GM23338 (cell line): ENCODE data around the gene SLC48A1. TPM values are rescaled to one million over a fixed set of nuclear protein-coding genes. Genes with fewer than 3 reads are reported as not detected.

Experiments
- ATAC-seq: fragments of 200-7000 bp; cut with Tn5 transposase; 3 replicates; pipeline ENCODE4 v1.9.1; 2020
- DNase-seq: peaks from one replicate; pipeline ENCODE4 v3.0.0-alpha.2; 2015; ENCODE audit warnings: low spot score
- H2AFZ ChIP-seq: fragments of 200-600 bp; sonication (generic); 2 replicates; pipeline ENCODE4 v1.8.0; 2016; ENCODE audit warnings: antibody characterized with exemption, mild to moderate bottlenecking, moderate library complexity
- H3F3A ChIP-seq: fragments of 200-600 bp; sonication (generic); replicated peaks from 2 replicates; pipeline ENCODE4 v1.8.0; 2017; ENCODE audit warnings: antibody characterized with exemption, mixed run types, low read depth
- H3K27ac ChIP-seq: fragments of 200-600 bp; sonication (generic); 2 replicates; pipeline ENCODE4 v1.6.1; 2016; ENCODE audit warnings: low read depth
- H3K27me3 ChIP-seq: fragments of 200-600 bp; sonication (generic); 2 replicates; pipeline ENCODE4 v1.8.0; 2016; ENCODE audit warnings: mild to moderate bottlenecking, mixed run types, moderate library complexity; ENCODE audit not compliant: insufficient read depth
- H3K36me3 ChIP-seq: fragments of 200-600 bp; sonication (generic); 2 replicates; pipeline ENCODE4 v1.8.0; 2016; ENCODE audit warnings: mild to moderate bottlenecking; ENCODE audit not compliant: insufficient read depth
- H3K4me1 ChIP-seq: fragments of 200-600 bp; sonication (generic); 2 replicates; pipeline ENCODE4 v1.8.0; 2016; ENCODE audit warnings: mild to moderate bottlenecking, moderate library complexity; ENCODE audit not compliant: insufficient read depth
- H3K4me2 ChIP-seq: fragments of 200-600 bp; sonication (generic); 2 replicates; pipeline ENCODE4 v1.7.1; 2017; ENCODE audit warnings: mixed run types
- H3K4me3 ChIP-seq: fragments of 200-600 bp; sonication (generic); 2 replicates; pipeline ENCODE4 v1.6.1; 2016; ENCODE audit warnings: mixed run types
- H3K79me2 ChIP-seq: fragments of 200-600 bp; sonication (generic); replicated peaks from 2 replicates; pipeline ENCODE4 v1.8.0; 2017; ENCODE audit warnings: mild to moderate bottlenecking; ENCODE audit not compliant: insufficient read depth
- H3K9me2 ChIP-seq: fragments of 200-600 bp; sonication (generic); 2 replicates; pipeline ENCODE4 v1.8.0; 2017; ENCODE audit not compliant: insufficient read depth
- H4K20me1 ChIP-seq: fragments of 200-600 bp; sonication (generic); replicated peaks from 2 replicates; pipeline ENCODE4 v1.8.0; 2017; ENCODE audit warnings: mild to moderate bottlenecking; ENCODE audit not compliant: insufficient read depth
- H3K27ac Mint-ChIP-seq: 2 replicates; pipeline ENCODE4 v1.8.0; 2020; ENCODE audit warnings: inconsistent platforms, mild to moderate bottlenecking, moderate library complexity, mixed read lengths
- H3K27me3 Mint-ChIP-seq: 3 replicates; pipeline ENCODE4 v1.8.0; 2022; ENCODE audit warnings: low read depth, mild to moderate bottlenecking, moderate library complexity, mixed read lengths, inconsistent platforms; ENCODE audit not compliant: insufficient read depth, poor library complexity
- H3K36me3 Mint-ChIP-seq: 3 replicates; pipeline ENCODE4 v1.8.0; 2021; ENCODE audit warnings: low read depth, mild to moderate bottlenecking, inconsistent platforms, moderate library complexity, mixed read lengths
- H3K4me1 Mint-ChIP-seq: 3 replicates; pipeline ENCODE4 v1.8.0; 2020; ENCODE audit warnings: mild to moderate bottlenecking, inconsistent platforms, mixed read lengths
- H3K4me3 Mint-ChIP-seq: 3 replicates; pipeline ENCODE4 v1.8.0; 2021; ENCODE audit warnings: moderate library complexity, mild to moderate bottlenecking, inconsistent platforms, mixed read lengths
- H3K9me3 Mint-ChIP-seq: 3 replicates; pipeline ENCODE4 v1.8.0; 2020; ENCODE audit warnings: moderate library complexity, mild to moderate bottlenecking, inconsistent platforms, mixed read lengths
- CREB1 ChIP-seq: fragments of 250-450 bp; sonication (Bioruptor Pico); IDR thresholded peaks from 2 replicates; pipeline ENCODE4 v1.5.0; 2020; ENCODE audit warnings: low read depth, mild to moderate bottlenecking, moderate library complexity
- ETS1 ChIP-seq: IDR thresholded peaks from 2 replicates; pipeline ENCODE4 v1.6.1; 2016; ENCODE audit warnings: antibody characterized with exemption
- EZH2 ChIP-seq: fragments of 200-600 bp; sonication (generic); IDR thresholded peaks from one replicate; pipeline ENCODE4 v1.8.0; 2017; ENCODE audit warnings: antibody characterized with exemption, mild to moderate bottlenecking, low read depth; ENCODE audit not compliant: unreplicated experiment
- EZH2phosphoT487 ChIP-seq: fragments of 200-600 bp; sonication (generic); IDR thresholded peaks from one replicate; pipeline ENCODE4 v1.8.1; 2018; ENCODE audit warnings: antibody characterized with exemption; ENCODE audit not compliant: unreplicated experiment
- JUNB ChIP-seq: IDR thresholded peaks from one replicate; pipeline ENCODE4 v1.6.1; 2016; ENCODE audit warnings: antibody characterized with exemption; ENCODE audit not compliant: unreplicated experiment
- NANOG ChIP-seq: IDR thresholded peaks from 2 replicates; pipeline ENCODE4 v1.6.1; 2016; ENCODE audit warnings: antibody characterized with exemption, borderline replicate concordance
- POLR2AphosphoS5 ChIP-seq: IDR thresholded peaks from 2 replicates; pipeline ENCODE4 v1.6.1; 2016; ENCODE audit warnings: antibody characterized with exemption, low read depth
- REST ChIP-seq: IDR thresholded peaks from one replicate; pipeline ENCODE4 v1.6.1; 2018; ENCODE audit warnings: antibody characterized with exemption; ENCODE audit not compliant: unreplicated experiment
- STAT1 ChIP-seq: IDR thresholded peaks from one replicate; pipeline ENCODE4 v1.6.1; 2016; ENCODE audit warnings: antibody characterized with exemption; ENCODE audit not compliant: unreplicated experiment
- ZNF114 ChIP-seq: fragments of 250-450 bp; sonication (Bioruptor Pico); IDR thresholded peaks from 2 replicates; pipeline ENCODE4 v1.5.0; 2020; ENCODE audit warnings: mild to moderate bottlenecking, moderate library complexity
- ZNF331 ChIP-seq: fragments of 250-450 bp; sonication (Bioruptor Pico); IDR thresholded peaks from 2 replicates; pipeline ENCODE4 v1.5.0; 2020; ENCODE audit warnings: low read depth, mild to moderate bottlenecking, moderate library complexity
- polyA plus RNA-seq: library from polyadenylated mRNA; unstranded; fragments of >200 nt; fragmentation: Nextera tagmentation; extraction: Ambion mirVana; gene quantifications from 2 replicates; pipeline ENCODE4 v1.2.1, GENCODE V29; 2016
- total RNA-seq: library from RNA; depleted of rRNA; stranded (reverse); fragments of >200 nt; shearing (Covaris generic); gene quantifications from 2 replicates; pipeline ENCODE4 v1.2.3, GENCODE V29; 2014
- TF ChIP-seq, protein P1 (sequence below): fragments of 250-450 bp; sonication (Bioruptor Pico); IDR thresholded peaks from 2 replicates; pipeline ENCODE4 v1.5.0; 2020; ENCODE audit warnings: mild to moderate bottlenecking, moderate library complexity
- TF ChIP-seq, protein P2 (sequence below), 2 experiments: fragments of 200-600 bp in 1 of 2; sonication (generic) in 1 of 2; conservative IDR thresholded peaks; 2 replicates each; pipeline versions ENCODE4 v1.5.1 to v1.6.1; 2016 to 2017; ENCODE audit warnings: antibody characterized with exemption in 2 of 2, low read depth in 2 of 2, mild to moderate bottlenecking in 2 of 2, moderate library complexity in 1 of 2

SLC48A1 gene
- total and polyA plus RNA-seq, 2 experiments from 2014 or later = 5.8 to 9.0 TPM

GRCh38 chr12:47750229-47750798 is 22.7 kb upstream of the SLC48A1 start:
- Mint-ChIP-seq H3K36me3 (peaks cover 4% of the 10 kb centered on the region; the same call in 1 of the 3 replicates), H3K27me3 (peaks cover 18% of the 10 kb centered on the region), H3K4me3 (no peak overlapping the region), H3K9me3 (no peaks in the 10 kb centered on the region), H3K27ac (no peak overlapping the region), H3K4me1 (peaks cover 46% of the 10 kb centered on the region)
- no peak overlapping the region for H3K4me2 ChIP-seq
- H3K36me3 ChIP-seq = no peaks in the 10 kb centered on the region
- TF ChIP-seq, protein P1, sequence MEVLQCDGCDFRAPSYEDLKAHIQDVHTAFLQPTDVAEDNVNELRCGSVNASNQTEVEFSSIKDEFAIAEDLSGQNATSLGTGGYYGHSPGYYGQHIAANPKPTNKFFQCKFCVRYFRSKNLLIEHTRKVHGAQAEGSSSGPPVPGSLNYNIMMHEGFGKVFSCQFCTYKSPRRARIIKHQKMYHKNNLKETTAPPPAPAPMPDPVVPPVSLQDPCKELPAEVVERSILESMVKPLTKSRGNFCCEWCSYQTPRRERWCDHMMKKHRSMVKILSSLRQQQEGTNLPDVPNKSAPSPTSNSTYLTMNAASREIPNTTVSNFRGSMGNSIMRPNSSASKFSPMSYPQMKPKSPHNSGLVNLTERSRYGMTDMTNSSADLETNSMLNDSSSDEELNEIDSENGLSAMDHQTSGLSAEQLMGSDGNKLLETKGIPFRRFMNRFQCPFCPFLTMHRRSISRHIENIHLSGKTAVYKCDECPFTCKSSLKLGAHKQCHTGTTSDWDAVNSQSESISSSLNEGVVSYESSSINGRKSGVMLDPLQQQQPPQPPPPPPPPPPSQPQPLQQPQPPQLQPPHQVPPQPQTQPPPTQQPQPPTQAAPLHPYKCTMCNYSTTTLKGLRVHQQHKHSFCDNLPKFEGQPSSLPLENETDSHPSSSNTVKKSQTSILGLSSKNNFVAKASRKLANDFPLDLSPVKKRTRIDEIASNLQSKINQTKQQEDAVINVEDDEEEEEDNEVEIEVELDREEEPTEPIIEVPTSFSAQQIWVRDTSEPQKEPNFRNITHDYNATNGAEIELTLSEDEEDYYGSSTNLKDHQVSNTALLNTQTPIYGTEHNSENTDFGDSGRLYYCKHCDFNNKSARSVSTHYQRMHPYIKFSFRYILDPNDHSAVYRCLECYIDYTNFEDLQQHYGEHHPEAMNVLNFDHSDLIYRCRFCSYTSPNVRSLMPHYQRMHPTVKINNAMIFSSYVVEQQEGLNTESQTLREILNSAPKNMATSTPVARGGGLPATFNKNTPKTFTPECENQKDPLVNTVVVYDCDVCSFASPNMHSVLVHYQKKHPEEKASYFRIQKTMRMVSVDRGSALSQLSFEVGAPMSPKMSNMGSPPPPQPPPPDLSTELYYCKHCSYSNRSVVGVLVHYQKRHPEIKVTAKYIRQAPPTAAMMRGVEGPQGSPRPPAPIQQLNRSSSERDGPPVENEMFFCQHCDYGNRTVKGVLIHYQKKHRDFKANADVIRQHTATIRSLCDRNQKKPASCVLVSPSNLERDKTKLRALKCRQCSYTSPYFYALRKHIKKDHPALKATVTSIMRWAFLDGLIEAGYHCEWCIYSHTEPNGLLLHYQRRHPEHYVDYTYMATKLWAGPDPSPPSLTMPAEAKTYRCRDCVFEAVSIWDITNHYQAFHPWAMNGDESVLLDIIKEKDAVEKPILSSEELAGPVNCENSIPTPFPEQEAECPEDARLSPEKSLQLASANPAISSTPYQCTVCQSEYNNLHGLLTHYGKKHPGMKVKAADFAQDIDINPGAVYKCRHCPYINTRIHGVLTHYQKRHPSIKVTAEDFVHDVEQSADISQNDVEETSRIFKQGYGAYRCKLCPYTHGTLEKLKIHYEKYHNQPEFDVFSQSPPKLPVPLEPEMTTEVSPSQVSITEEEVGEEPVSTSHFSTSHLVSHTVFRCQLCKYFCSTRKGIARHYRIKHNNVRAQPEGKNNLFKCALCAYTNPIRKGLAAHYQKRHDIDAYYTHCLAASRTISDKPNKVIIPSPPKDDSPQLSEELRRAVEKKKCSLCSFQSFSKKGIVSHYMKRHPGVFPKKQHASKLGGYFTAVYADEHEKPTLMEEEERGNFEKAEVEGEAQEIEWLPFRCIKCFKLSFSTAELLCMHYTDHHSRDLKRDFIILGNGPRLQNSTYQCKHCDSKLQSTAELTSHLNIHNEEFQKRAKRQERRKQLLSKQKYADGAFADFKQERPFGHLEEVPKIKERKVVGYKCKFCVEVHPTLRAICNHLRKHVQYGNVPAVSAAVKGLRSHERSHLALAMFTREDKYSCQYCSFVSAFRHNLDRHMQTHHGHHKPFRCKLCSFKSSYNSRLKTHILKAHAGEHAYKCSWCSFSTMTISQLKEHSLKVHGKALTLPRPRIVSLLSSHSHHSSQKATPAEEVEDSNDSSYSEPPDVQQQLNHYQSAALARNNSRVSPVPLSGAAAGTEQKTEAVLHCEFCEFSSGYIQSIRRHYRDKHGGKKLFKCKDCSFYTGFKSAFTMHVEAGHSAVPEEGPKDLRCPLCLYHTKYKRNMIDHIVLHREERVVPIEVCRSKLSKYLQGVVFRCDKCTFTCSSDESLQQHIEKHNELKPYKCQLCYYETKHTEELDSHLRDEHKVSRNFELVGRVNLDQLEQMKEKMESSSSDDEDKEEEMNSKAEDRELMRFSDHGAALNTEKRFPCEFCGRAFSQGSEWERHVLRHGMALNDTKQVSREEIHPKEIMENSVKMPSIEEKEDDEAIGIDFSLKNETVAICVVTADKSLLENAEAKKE (CRISPR knock-in tag) = no peak
- no peak for TF ChIP-seq JUNB
- TF ChIP-seq POLR2AphosphoS5 = no peak
- no peak for TF ChIP-seq ZNF114
- no peak for TF ChIP-seq STAT1
- no peak for TF ChIP-seq EZH2
- TF ChIP-seq CREB1 (CRISPR knock-in tag) = no peak
- no peak for TF ChIP-seq EZH2phosphoT487
- no peak for TF ChIP-seq ETS1
- TF ChIP-seq, protein P2, sequence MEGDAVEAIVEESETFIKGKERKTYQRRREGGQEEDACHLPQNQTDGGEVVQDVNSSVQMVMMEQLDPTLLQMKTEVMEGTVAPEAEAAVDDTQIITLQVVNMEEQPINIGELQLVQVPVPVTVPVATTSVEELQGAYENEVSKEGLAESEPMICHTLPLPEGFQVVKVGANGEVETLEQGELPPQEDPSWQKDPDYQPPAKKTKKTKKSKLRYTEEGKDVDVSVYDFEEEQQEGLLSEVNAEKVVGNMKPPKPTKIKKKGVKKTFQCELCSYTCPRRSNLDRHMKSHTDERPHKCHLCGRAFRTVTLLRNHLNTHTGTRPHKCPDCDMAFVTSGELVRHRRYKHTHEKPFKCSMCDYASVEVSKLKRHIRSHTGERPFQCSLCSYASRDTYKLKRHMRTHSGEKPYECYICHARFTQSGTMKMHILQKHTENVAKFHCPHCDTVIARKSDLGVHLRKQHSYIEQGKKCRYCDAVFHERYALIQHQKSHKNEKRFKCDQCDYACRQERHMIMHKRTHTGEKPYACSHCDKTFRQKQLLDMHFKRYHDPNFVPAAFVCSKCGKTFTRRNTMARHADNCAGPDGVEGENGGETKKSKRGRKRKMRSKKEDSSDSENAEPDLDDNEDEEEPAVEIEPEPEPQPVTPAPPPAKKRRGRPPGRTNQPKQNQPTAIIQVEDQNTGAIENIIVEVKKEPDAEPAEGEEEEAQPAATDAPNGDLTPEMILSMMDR (conservative IDR thresholded peaks at IDR 0.05; ENCODE audit: low read depth in 2 of 2) = no peak
- no peak for TF ChIP-seq REST
- no peak for TF ChIP-seq NANOG
- TF ChIP-seq ZNF331 (CRISPR knock-in tag) = no peak
- no peak for ATAC-seq
- H4K20me1 ChIP-seq = no peaks in the 10 kb centered on the region
- H2AFZ ChIP-seq = no peak overlapping the region
- DNase-seq = no peak
- H3K79me2 ChIP-seq = no peaks in the 10 kb centered on the region
- H3K27me3 ChIP-seq = no peaks in the 10 kb centered on the region
- no peak overlapping the region for H3K27ac ChIP-seq
- no peak overlapping the region for H3K4me3 ChIP-seq
- H3K4me1 ChIP-seq = peaks cover 16% of the 10 kb centered on the region
- H3F3A ChIP-seq = no peaks in the 10 kb centered on the region
- no peaks in the 10 kb centered on the region for H3K9me2 ChIP-seq
